ENCODE measurements around the gene CTNNA1.

Gene CTNNA1

DNA sequence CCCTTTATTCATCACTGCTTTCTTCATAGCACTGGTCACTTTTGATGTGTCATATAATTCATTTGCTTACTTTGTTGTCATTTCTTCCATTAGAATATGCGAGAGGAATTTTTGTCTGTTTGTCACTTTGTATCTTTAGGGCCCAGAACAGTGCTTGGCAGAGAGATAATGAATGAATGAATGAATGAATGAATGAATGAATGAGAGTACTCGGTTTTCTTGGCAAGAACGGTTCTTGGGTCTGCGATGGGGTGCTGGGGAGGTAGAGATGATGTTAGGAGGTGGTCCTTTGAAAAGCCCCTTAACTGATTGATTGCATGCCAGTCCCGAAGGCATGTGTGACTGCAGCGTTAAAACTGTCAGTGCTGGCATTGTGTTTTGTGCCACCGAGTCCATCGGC is 174.3 kb downstream of the CTNNA1 start:
- TF ChIP-seq ZNF565 (CRISPR knock-in tag; conservative IDR thresholded peaks at IDR 0.05; ENCODE audit: low read depth) (no peak), PPARA (CRISPR knock-in tag; IDR thresholded peaks at IDR 0.05; ENCODE audit: borderline replicate concordance) (no peak), OSR1 (CRISPR knock-in tag; IDR thresholded peaks at IDR 0.05) (no peak), TCF4 (CRISPR knock-in tag; IDR thresholded peaks at IDR 0.05; ENCODE audit: borderline replicate concordance) (no peak), BACH2 (CRISPR knock-in tag; IDR thresholded peaks at IDR 0.05; ENCODE audit: borderline replicate concordance) (no peak), ZFP30 (CRISPR knock-in tag; IDR thresholded peaks at IDR 0.05) (no peak), TOX (CRISPR knock-in tag; IDR thresholded peaks at IDR 0.05; ENCODE audit: borderline replicate concordance) (no peak), TSHZ2 (CRISPR knock-in tag; IDR thresholded peaks at IDR 0.05) (no peak), CSDC2 (CRISPR knock-in tag; IDR thresholded peaks at IDR 0.05) (no peak), ISL1 (CRISPR knock-in tag; IDR thresholded peaks at IDR 0.05) (no peak), CREB5 (CRISPR knock-in tag; IDR thresholded peaks at IDR 0.05; ENCODE audit: low read depth) (no peak), ARNTL (CRISPR knock-in tag; IDR thresholded peaks at IDR 0.05; ENCODE audit: borderline replicate concordance, low read depth) (no peak), ZNF8 (CRISPR knock-in tag; IDR thresholded peaks at IDR 0.05) (no peak), SNAI2 (CRISPR knock-in tag; IDR thresholded peaks at IDR 0.05) (no peak), ZC3H10 (CRISPR knock-in tag; IDR thresholded peaks at IDR 0.05) (no peak), GLIS3 (CRISPR knock-in tag; IDR thresholded peaks at IDR 0.05) (no peak), ZFP3 (CRISPR knock-in tag; IDR thresholded peaks at IDR 0.05) (no peak), ESRRG (CRISPR knock-in tag; IDR thresholded peaks at IDR 0.05) (no peak)
- TF ChIP-seq, protein P1, sequence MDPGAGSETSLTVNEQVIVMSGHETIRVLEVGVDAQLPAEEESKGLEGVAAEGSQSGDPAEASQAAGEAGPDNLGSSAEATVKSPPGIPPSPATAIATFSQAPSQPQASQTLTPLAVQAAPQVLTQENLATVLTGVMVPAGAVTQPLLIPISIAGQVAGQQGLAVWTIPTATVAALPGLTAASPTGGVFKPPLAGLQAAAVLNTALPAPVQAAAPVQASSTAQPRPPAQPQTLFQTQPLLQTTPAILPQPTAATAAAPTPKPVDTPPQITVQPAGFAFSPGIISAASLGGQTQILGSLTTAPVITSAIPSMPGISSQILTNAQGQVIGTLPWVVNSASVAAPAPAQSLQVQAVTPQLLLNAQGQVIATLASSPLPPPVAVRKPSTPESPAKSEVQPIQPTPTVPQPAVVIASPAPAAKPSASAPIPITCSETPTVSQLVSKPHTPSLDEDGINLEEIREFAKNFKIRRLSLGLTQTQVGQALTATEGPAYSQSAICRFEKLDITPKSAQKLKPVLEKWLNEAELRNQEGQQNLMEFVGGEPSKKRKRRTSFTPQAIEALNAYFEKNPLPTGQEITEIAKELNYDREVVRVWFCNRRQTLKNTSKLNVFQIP (CRISPR knock-in tag; IDR thresholded peaks at IDR 0.05; ENCODE audit: borderline replicate concordance, low read depth) = no peak
- no peak for ATAC-seq

DNA sequence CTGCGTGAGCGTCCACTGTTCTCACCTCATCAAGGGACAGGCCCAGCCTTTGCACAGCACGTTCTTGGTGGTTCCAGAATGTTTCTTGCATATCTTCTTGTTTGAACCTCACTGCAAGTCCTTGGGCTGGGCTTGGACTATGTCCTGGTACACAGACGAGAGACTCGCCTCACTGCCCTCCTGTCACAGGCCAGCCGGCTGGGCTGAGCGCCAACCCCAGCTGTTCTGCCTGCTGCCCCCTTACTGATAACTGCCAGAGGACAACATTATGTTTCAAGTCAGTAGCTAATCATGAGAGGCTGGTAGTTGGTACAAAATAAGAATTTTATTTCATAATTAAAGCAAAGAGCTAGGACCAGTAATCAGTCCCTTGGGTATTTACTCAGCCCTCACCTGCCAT is 174.8 kb downstream of the CTNNA1 start:
- peak; percentile 44; the same call in 2 of the 3 replicates for ATAC-seq
- no peak for TF ChIP-seq OSR1 (CRISPR knock-in tag; IDR thresholded peaks at IDR 0.05)
- no peak for TF ChIP-seq GLIS3 (CRISPR knock-in tag; IDR thresholded peaks at IDR 0.05)
- no peak for TF ChIP-seq BACH2 (CRISPR knock-in tag; IDR thresholded peaks at IDR 0.05; ENCODE audit: borderline replicate concordance)
- TF ChIP-seq TCF4 (CRISPR knock-in tag; IDR thresholded peaks at IDR 0.05; ENCODE audit: borderline replicate concordance) = peak; percentile 43; the same call in 1 of the 2 replicates

DNA sequence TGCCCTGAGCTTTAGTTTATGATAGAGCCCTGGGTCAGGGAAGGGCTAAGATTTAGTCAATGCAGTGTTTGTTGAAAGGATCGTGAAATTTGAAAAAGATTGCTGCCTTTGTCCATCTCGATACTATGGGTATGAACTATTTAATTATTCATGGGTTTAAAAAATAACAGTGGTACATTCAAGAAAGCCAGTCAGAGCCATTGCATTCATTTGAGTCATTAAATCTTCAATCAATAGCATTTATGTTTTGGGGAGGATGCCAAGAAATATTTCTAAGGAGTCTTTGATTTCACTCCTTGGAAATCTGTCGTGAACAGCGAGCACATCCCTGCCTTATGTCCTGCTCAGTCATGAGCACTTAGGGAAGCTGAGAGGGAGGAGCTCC is 176.3 kb downstream of the CTNNA1 start:
- no peak for ATAC-seq
- TF ChIP-seq ISL1 (CRISPR knock-in tag; IDR thresholded peaks at IDR 0.05) (no peak), BACH2 (CRISPR knock-in tag; IDR thresholded peaks at IDR 0.05; ENCODE audit: borderline replicate concordance) (no peak), ZNF8 (CRISPR knock-in tag; IDR thresholded peaks at IDR 0.05) (no peak), OSR1 (CRISPR knock-in tag; IDR thresholded peaks at IDR 0.05) (no peak), PATZ1 (CRISPR knock-in tag; IDR thresholded peaks at IDR 0.05; ENCODE audit: borderline replicate concordance) (no peak), TOX (CRISPR knock-in tag; IDR thresholded peaks at IDR 0.05; ENCODE audit: borderline replicate concordance) (no peak), CREB5 (CRISPR knock-in tag; IDR thresholded peaks at IDR 0.05; ENCODE audit: low read depth) (no peak), ESRRG (CRISPR knock-in tag; IDR thresholded peaks at IDR 0.05) (no peak), ZFP30 (CRISPR knock-in tag; IDR thresholded peaks at IDR 0.05) (no peak), CSDC2 (CRISPR knock-in tag; IDR thresholded peaks at IDR 0.05) (no peak), ZFP3 (CRISPR knock-in tag; IDR thresholded peaks at IDR 0.05) (no peak), ARNTL (CRISPR knock-in tag; IDR thresholded peaks at IDR 0.05; ENCODE audit: borderline replicate concordance, low read depth) (no peak), TSHZ2 (CRISPR knock-in tag; IDR thresholded peaks at IDR 0.05) (no peak)
- TF ChIP-seq, protein P2, sequence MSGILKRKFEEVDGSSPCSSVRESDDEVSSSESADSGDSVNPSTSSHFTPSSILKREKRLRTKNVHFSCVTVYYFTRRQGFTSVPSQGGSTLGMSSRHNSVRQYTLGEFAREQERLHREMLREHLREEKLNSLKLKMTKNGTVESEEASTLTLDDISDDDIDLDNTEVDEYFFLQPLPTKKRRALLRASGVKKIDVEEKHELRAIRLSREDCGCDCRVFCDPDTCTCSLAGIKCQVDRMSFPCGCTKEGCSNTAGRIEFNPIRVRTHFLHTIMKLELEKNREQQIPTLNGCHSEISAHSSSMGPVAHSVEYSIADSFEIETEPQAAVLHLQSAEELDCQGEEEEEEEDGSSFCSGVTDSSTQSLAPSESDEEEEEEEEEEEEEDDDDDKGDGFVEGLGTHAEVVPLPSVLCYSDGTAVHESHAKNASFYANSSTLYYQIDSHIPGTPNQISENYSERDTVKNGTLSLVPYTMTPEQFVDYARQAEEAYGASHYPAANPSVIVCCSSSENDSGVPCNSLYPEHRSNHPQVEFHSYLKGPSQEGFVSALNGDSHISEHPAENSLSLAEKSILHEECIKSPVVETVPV (CRISPR knock-in tag; IDR thresholded peaks at IDR 0.05) = no peak
- TF ChIP-seq, protein P1 (CRISPR knock-in tag; IDR thresholded peaks at IDR 0.05; ENCODE audit: borderline replicate concordance, low read depth) = no peak

All from SK-N-SH treated with all-trans-retinoic acid at 6 μM for 48 hours (cell line).